NCI-H510A (cell line): ENCODE measurements around the gene GFOD2.

Source experiments
- DNase-seq: peaks from one replicate; lab custom pipeline; 2025; lab: John Stamatoyannopoulos, UW

The GFOD2 gene

DNA sequence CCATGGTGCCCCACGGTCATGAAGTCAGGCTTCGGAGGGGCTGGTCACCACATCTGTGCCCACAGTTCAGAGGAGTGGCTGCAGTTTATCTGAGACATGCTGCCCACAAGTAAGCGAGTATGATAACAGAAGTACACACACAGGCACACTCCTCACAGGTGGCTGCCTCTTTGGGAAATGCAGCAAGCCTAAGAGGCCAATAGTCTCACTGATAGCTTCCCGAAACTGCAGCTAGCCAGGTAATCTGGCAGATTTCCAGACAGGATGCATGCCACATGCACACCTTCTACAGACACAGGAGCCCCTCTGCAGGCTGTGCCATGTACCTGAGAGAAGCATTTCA is 12.6 kb upstream of the GFOD2 start:
- DNase-seq = peak; percentile 34

DNA sequence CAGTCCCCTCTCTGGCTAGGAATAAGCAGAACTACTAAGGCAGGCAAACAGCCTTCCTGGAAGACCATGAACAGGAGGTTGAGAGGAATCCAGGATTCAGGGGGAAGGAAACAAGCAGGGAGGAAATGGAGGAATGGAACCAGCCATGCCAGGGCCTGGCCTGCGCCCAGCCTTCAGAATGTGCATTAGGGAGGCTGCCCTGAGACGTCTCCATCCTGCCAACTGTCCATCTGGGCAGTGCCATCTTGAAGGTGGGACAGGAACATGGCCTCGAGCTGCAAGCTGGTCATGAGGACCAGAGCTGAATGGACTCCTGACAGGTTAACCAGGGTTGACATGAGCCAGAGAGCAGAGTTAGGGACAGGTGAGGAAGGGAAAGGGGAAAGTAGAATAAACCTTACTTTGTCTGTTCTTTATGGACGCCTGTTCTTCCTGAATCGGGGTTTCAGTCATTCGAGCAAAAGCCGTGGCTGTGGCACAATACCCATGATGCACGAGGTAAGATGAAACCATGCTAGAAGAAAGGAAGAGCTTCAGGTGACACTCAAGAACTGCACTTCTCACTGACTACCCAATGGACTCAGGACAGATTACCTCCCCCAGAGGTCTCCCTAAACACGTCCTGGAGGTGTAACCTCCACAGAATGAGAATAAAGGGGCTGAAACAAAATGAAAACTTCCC is 12.1 kb upstream of the GFOD2 start:
- DNase-seq = no peak

DNA sequence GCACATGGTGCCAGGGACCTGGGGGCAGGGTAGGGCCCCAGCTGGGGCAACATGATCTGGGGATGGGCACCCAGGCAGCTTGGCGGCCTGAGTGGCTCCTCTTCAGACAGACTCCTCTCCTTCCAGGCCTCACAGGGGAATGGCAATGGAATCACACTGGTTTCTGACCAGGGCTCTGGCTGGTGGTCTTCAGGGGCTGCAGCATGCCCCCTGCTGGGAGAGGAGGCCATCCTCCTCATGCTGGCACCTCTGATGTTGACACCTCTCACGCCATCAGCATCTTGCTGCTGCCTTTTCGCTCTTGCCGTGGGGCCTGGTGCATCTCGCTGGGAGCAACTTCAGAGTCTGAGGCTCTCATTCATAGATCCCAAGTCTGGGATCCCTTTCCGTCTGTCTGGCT is 11.2 kb upstream of the GFOD2 start:
- no peak for DNase-seq

DNA sequence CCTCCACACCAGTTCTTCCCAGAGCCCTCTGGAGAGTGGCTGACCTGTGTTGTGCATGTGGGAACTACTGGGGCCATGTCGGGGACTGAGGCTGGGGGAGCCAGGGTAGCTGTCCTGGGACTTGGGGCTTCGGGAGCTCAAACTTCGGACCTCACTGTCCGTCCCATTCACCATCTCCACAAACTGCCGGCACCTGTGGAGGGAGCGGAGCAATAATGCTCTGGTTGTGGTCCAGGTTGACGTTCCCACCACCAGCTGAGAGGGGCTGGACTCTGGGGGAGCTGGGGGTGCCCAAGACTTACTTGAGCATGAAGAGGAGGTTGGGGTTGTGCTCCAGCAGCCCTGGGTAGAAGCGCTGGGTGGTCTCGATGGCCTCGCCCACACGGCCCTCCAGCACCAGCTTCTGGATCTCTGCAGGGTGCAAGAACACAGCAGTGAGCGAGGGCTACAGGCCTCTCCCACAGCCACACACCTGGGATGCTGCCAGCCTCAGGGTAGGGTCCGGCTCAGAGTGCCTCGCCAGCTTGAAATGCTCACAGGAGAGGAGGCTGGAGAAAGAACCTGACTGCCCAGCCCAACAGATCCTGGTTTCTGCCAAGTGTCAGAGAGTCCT is 10.6 kb upstream of the GFOD2 start:
- no peak for DNase-seq

DNA sequence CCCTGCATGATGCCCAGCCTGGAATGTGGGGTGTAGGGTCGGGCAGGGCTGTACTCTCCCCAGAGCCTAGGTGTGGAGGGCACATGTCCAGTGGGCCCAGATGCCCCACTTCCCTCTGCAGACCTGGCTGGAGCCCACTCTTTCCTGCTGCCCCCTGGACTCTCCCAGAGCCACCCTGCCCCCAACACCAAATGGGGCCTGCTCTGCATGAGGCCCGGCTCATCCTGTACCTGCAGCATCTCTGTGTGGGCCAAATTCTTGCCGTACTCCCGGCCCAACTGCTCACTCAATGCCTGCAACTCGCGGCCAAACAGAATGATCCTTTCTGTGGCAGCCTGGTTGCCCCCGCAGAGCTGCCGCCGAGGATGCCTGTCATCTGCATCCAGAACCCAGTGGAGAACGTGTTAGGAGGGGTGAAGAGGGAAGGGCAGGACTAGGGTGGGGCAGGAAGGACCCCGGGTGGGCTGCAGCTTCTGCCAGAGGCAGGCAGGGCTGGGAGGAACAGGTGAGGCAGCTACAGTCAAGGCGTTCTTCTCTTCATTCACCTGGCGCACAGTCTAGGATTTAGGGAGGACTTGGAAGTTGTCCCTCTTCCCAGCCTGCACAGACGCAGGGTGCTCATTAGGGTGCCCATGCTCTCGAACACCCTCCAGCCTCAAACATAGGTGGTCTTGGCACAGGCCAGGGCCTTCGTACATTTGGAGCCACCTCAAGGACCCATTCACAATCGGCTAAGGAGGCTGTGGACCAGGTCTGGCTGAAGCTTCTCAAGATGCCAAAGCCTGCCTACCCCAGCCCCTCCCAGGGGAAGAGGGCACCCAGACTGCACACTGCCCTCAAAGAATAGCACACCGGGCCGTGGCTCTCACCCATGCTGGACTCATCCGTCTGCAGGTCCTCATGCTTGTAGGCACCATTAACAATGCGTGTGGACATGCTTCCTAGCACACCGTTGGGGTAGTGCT is 8.7 kb upstream of the GFOD2 start:
- DNase-seq = no peak

DNA sequence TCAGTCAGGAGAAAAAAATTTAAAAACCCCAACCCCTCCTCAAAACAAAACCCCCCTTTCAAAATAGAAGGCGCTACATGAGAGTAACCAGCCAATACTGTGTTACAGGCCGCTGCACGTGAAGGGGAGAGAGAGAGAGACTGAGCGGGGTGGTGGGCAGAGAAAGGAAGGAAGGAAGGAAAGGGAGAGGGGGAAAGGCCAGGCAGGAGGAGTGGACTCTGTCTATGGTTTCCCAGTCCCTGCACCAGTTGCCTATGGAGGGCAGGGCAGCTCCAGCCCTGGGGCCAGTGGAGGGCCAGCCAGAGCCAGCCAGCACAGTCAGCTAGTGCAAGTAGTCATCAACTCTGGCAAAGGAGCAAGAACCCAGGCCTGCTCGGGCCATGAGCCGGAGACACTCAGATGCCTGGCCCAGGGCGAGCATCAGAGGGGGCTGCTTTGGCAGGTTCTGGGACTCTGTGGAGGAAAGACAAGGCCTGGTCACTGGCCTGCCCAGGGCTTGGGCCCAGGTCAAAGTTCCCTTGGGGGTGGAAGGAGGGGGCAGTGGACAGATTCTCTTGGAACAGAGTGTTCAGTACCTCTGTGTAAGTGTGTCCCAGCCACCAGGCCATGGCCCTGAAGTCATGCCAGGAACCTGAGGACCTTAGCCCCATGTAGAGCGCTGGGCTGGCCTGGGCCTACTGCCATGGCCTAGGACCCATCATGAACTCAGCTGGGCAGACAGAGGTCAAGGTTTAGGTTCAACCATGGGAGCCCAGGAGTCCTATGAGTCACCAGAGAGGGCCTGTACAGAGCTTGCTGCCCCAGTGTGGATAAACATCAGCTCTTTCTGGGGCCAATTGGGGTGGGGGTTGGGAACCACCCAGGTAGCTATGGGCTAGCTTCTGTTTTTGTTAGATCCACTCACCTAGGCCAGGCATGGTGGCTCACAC is 7.3 kb upstream of the GFOD2 start:
- DNase-seq = no peak

DNA sequence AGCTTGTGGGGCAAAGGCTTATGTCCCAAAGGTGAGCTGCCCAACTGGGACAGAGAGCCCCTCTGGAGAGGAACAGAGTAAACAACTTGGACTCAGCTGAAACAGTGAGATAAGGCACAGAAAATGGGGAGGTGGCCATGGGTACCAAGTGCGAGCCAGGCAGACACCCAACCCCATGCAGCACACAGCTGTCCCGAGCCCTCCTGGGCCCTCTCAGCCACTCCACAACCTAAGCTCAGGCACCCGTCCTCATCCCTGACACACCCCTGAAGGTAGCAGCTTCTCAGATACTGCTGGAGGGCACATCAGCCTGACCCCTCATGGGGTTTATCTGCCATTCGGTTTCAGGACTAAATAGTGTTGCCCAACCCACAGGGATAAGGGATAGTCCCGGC is 4.8 kb upstream of the GFOD2 start:
- no peak for DNase-seq

DNA sequence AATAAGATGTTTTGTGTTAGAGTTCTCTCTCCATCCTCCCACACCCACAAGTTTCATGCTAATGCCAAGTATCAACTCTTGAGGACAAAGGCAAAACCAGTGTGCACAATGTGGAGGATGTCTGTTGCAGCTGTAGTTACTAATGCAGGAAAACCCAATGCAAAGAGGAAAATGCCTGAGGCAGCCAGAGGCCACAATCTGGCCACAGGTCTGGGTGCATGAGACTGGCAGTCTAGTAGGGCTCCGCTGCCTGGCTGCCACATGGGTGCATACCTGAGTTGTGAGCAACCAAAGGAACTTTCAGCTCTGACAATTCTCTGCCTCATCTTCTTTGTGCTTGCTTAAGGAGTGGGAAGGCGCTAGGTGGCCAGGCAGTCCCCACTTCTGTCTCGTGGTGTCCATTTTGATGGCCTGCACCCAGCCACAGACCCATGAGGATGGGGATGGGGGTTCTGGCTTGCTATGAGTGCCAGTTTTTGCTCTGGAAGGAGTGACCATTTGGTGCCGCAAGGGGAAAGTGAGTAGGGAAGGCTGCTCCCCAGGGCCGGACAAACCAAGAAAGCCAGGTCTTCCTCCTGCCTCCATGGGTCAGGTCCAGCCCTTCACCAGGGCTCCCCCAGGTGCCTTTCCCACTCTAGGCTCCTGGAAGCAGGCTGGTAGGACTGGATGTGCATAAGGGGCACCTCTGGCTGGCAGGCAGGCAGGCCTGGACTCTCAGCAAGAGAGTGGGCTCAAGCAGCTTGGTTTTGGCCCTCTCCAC is 4.2 kb upstream of the GFOD2 start:
- DNase-seq = no peak

DNA sequence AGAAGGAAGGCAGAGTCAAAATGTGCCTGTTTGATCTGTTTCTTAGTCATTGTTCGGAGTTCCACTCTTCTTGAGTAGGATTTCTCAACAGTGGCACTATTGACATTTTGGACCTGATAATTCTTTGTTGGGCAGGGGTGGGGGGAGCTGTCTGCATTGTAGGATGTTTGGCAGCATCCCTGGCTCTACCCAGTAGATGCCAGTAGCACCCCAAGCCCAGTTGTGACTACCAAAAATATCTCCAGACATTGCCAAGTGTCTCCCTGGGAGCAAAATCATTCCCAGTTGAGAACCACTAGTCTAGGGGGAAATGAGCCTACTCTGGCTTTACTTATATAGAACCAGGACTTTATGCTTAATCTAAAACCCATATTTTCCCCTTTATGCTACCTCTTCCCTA is 1.1 kb upstream of the GFOD2 start:
- no peak for DNase-seq

DNA sequence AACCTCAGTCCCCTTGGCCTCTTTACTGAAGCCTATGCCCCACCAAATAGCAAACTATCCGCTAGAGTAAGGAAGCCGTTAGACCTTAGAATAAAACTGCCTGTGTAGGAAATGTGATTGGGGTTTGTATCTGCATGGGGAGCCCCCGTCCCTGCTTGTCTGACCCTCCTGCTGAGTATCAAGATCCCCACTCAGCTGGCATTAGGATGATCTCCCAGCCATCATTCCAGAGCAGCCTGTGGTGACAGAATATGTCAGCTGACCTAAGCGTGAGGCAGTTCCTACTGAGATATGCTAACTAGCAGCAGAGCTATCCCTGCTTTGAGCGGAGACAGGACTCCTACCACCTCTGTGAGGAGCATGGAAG is 645 bp upstream of the GFOD2 start:
- no peak for DNase-seq

DNA sequence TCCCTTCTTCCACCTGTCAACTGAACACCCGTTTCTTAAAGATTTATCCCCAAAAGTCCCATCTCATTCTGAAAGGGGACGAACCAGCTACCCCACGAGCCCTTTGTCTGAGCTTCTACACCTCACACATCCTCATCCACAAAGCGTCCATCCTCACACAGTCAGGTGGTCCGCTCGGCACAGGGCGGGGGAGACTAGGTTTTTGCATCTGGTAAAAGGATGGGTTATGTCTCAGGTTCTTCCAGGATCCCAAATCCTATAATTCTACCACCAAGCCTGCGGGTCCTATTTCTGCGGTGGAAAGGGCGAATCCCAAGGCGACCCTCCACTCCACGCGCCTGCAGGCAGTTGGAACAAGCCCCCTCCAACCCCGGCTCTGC is 458 bp downstream of the GFOD2 start:
- DNase-seq = no peak

DNA sequence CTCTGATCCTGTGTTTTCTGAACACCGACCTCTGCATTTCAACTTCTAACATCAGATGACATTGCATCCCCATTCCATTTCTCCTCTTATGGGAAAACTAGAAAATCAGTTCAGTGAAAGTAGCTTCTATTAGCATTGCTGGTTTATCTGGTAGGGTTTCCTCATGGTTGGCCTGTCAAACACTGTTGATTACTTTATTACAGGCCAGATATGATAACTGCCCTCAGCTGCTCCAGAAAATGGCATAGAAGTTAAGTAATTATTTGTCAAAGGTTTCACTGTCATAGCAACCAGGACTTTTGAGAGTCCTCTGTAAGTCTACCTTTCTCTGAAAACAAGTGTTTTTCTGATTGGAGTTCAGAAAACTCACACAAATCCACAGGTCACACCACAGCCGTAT is 3.0 kb downstream of the GFOD2 start:
- DNase-seq = no peak

DNA sequence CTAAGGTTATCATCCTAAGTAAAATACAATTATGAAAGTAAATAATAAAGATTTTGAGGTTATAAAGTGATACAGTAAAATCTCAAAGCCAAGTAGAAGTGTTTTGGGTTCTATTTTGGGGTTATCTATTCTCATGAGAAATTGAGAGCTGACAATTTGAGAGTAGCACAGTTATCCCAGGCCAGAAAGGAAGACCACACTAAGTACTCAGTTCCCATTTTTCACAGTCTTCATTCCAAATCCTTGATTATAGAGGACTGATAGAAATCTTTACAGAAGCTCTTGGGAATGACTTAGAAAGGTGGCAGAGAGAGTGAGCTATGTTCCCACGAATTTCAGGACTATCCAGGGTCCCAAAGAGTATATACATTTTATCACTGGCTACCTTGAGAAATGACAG is 4.6 kb downstream of the GFOD2 start:
- DNase-seq = no peak

DNA sequence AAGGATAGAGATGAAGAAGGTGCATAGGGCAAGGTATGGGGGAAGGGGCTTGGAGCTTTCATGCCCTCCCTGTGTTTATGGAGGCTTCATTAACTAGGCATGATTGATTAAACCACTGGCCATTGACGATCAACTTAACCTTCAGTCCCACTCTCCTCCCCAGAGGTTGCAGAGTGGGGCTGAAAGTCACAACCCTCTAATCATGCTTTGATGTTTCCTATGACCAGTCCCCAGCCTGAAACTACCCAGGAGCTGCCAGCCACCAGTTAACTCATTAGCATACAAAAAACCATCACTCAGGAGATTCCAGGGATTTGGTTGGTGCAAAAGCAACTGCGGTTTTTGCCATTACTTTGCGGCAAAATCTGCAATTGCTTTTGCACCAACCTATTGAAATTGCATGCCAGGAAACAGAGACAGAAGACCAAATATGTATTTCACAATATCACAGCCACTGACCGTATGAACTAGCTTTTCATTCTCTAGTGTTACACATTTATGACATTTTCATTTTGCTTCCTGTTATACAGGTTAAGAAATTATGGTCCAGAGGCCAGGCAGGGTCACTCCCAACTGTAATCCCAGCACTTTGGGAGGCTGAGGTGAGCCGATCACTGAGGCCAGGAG is 5.4 kb downstream of the GFOD2 start:
- no peak for DNase-seq

DNA sequence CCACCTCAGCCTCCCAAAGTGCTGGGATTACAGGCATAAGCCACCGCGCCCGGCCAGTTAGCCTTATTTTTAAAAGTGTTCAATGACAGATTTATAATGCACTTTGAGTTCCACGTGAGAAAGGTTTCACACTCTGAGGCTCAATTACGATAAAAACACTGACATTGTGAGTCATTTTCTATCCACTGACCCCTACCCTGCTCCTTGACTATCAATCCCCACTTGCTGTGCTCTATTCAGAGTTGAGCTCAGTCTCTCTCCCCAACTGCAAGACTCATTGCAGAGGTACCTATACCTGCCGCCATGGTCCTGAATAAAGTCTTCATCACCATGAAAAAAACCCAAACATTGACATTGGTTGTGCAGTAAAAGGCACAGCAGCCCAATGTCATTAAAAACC is 8.5 kb downstream of the GFOD2 start:
- DNase-seq = no peak

DNA sequence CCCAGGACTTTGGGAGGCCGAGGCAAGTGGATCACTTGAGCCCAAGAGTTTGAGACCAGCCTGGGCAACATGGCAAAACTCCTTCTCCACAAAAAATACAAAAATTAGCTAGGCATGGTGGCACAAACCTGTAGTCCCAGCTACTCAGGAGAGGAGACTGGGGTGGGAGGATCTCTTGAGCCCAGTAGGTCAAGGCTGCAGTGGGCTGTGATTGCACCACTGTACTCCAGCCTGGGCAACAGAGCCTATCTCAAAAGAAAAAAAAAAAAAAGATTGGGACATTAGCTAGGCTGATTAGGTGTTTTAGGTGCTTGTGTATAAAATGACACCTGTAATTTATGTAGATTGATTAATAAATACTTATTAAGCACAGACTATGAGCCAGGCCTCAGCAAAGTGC is 10.1 kb downstream of the GFOD2 start:
- no peak for DNase-seq

DNA sequence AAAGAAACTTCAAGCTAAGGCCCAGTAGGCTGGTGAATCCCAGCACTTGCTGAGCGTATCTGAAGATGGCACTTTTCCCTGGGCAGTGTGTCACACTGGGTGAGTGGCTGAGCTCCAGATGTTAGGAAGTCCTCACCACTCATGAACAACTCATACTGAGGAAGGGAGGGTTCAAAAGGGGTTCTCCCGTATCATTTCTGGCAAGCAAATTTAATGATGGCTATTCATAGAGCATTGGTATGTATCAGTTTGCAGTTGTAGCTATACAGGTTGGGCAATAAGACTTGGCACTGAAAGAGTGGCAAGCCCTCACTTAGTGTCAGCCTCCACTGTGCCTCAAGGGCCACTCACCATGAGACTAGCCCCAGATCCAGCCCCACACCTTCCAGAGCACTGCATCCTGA is 10.7 kb downstream of the GFOD2 start:
- no peak for DNase-seq

DNA sequence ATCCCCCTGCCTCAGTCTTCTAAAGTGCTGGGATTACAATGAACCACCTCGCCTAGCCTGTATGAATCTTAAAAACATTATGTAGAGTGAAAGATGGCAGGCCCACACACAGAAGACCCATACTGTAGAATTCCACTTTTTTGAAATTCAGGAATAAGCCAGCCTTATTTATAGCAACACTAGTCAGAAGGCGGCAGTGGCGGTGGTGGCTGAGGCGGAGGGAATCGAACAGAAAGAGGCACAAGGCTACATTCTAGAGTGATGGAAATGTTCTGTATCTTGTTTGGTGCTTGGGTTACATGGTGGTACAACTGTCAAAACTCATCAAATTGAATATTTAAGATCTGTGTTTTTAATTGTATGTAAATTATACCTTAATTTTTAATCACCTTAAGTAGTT is 11.3 kb downstream of the GFOD2 start:
- DNase-seq = no peak

DNA sequence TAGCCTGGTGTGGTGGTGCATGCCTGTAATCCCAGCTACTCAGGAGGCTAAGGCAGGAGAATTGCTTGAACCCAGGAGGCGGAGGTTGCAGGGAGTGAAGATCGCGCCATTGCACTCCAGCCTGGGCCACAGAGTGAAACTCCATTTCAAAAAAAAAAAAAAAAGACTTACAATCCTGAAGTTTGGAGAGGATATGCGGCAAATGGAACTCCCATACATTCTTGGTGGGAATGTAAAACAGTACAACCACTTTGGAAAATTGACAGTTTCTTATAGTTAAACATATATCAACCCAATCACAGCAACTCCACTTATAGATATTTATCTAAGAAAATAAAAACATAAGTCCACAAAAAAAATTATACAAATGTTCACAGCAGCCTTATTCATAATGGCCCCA is 11.9 kb downstream of the GFOD2 start:
- no peak for DNase-seq

DNA sequence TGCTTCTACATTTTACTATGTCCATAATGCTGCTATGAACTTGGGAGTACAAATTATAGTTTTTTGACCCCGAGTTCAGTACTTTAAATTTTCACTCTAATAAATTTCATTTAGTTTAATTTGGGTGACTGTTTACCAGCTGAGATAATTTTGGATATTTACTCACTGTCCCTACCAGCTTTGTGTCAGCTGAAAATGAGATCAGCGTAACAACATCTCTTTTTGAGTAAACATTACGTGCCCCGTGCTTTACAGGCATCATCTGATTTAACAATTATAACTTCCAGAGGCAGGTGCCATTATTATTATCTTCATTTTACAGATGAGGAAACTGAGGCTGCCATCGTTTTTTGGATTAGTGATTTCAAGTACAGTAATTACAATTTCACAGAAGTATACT is 15.0 kb downstream of the GFOD2 start:
- DNase-seq = no peak

DNA sequence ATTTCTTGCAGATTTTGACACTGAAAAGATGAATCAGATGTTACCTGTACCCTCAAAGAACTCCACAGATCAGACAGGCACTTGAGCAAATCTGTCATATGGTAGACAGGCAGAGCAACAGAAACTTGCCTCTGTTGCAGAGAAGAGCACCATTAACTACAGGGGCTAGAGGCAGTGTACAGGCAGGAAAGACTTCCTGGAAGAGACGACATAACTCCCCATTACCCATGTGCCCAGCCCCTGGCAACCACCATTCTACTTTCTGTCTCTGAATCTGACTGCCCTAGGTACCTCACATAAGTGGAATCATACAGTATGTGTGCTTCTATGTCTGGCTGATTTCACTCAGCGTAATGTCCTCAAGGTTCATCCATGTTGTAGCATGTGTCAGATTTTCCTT is 15.5 kb downstream of the GFOD2 start:
- no peak for DNase-seq
